Myocyte (in vitro differentiated cells): Measurements from ENCODE around the gene RPL11. TPM values are rescaled to one million over a fixed set of nuclear protein-coding genes. Genes with fewer than 3 reads are reported as not detected.
"Not testable (repeated sequence)": the region's sequence is repeated elsewhere in the genome, so short reads cannot be mapped to it uniquely, and the experiment has no call there.

Experiments used
- DNase-seq: peaks from one replicate; pipeline ENCODE4 v3.0.0-alpha.2; 2012; ENCODE audit warnings: low read depth
- polyA plus RNA-seq: library from polyadenylated mRNA; unstranded; fragments of >200 nt; gene quantifications from one replicate; pipeline ENCODE4 v1.2.1, GENCODE V29; 2012; ENCODE audit warnings: missing spikeins
- total RNA-seq: library from RNA; depleted of rRNA; stranded (reverse); fragments of >200 nt; gene quantifications from 2 replicates; pipeline ENCODE4 v1.2.3, GENCODE V29; 2014

The RPL11 gene
- 551 and 641 TPM in 2 replicates for total RNA-seq
- polyA plus RNA-seq: 1,209 TPM

- peak; percentile 97 for DNase-seq
Observed at GRCh38 chr1:23691499-23692307, at the start of gene RPL11. Gene RPL11, plus strand, starts transcription at chr1:23691806. Its CDS starts 18 bp downstream, at chr1:23691824.

DNA sequence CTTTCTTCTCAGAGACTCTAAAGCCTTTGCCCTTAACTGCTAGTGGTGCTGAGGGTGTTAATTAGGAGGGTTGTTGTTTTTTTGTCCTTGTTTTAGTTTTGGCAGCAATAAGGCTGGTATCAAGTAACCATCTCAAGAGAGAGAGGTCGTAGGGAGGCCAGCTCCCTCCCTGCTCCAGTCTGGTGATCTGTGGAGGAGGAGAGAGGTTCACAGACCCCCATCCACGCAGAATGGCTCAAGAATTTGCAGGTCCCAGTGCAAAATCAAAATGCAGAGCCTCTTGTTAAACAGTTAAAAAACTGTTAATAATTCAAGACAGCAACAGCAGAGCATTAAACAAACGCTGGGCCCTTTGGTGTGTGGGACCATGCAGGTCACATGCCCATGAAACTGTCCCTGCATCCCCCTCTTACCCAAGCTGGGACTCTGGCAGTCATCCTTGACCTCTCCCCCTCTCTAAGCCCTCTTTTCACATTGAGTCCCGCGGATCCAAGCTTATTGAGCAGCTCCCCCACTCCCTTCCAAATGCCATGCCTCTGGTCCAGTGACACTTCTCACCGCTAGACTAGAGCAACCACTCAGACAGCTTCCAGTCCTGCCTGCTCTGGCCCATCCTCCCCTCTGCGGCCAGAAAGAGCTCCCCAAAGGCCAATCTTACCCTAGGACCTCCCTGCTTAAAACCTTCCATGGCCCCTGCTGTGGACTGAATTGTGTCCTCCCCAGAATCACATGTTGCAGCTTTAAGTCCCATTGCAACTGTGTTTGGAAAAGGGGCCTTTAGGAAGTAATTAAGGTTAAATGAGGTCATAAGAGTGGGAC, 47.7 kb upstream of the RPL11 start:
- no peak for DNase-seq

GRCh38 chr1:23644555-23644866, 47.1 kb upstream of the RPL11 start:
- no peak for DNase-seq

DNA sequence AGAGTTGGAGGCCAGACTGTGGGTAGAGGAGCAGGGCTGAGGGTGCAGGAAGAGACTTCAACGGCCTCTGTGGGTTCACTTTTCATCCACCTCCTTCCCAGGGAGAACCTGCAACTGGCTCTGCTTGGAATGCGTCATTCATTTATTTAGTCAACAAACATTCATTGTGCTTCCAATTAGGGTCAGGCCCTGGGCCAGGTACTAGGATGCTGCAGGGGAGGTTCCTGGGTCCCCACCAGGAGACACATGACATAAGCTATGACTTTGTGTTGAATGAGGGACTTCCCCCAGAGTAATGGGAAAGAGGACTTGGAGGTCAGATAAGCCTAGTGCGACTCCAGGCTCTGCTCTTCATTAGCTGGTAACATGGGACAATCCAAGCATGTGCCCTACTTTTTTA, 46.3 kb upstream of the RPL11 start:
- DNase-seq: no peak

DNA sequence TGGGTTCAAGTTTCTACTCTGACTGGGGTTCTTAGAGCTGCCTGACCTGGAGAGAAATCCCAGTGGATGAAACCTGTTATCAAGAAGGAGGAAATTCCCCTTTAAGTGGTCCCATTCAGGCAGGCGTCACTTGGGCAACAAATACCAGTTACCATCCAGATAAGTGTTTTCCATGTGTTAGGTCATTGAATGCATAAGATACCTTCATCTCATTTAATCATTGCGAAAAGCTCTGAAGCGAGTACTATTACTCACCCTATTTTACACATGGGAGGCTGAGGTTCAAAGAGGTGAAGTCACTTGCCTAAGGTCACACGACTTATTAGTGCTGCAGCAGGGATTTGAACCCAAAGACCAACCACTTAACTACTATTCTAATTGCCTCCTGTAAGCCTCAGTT, 45.5 kb upstream of the RPL11 start:
- DNase-seq: no peak

GRCh38 chr1:23646541-23646940, 45.1 kb upstream of the RPL11 start:
- DNase-seq: no peak

DNA sequence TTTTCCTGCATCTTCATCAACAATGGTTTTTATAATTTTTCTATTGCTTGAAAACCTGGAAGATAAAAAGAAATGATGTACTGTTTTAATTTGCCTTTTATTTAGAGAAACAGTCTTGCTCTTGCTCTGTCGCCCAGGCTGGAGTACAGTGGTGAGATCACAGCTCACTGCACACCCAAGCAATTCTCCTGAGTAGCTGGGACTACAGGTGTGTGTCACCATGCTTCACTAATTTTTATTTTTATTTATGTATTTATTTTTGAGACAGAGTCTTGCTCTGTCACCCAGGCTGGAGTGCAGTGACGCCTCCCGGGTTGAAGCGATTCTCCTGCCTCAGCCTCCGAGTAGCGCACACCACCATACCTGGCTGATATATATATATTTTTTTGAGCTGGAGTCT, 43.0 kb upstream of the RPL11 start:
- DNase-seq: no peak

- DNase-seq: not testable (repeated sequence)
Observed at GRCh38 chr1:23649157-23649556, 42.4 kb upstream of the RPL11 start.

- no peak for DNase-seq
Observed at GRCh38 chr1:23650344-23650990, 41.1 kb upstream of the RPL11 start.

DNA sequence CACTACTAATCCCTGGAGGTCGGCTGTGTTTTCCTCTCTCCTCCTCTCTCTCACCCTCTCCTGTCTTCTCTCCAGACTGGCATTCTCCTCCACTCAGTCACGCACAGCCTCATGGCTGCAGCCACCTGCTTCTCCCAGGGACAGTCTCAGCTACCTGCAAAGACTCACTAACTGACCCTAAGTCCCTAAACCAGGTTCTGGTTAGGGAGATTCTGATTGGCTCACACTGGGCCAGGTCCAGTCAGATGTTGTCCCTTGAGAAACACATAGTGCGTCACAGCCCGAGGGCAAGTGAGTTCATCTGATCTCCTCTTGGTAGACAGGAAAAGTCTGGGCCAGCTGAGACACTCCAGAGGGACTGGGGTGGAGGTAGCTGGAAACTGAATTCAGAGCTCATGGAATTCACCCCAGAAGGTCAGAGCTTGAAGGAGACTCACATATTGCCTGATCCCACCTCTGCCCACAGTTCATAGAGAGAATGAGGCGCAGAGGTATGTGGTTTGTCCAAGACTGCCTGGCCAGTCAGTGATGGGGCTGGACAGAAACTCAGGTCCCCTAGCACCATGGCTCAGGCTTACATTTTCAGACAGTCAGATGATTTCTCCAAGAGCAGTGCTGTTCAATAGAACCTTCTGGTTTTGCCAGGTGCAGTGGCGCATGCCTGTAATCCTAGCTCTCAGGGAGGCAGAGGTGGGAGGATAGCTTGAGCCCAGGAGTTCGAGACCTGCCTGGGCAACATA, 40.4 kb upstream of the RPL11 start:
- no peak for DNase-seq

- peak; percentile 51 for DNase-seq
Observed at GRCh38 chr1:23657659-23658275, 33.8 kb upstream of the RPL11 start.

DNA sequence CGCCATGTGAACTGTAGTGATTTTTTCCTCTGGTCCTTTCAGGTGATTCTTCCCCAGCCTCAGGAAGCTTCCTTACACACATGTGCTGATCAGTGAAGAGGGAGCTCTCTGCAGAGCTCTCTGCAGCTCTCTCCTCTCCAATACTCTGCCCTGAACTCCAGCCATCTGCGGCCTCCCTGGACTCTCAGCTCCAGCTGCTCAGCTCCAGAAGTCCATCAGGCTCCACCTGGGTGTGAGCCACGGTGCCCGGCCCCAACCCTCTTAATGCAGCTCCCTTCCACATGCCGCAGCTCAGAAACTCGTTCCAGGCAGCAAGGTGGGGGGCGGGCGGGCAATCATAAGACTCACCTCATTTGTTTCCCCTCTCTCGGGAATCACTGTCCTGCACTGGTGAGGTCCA, 30.9 kb upstream of the RPL11 start:
- no peak for DNase-seq

DNA sequence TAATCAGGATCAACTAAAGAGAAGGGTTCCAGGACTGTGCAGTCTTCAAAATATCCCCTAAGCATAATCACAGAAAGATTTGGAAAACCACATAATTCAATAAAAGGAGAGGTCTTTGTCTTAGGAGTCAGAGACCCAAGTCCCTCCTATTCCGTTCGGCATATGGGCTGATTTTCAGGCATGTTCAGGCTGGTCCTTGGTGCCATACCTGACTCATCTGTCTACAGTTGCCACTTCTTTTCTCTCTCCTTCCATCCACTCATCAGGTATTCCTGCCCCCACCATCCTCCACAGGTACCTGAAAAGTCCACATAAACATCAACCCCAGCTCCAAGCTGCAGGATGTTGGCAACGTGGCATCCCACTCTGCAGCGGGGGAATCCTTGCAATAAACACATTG, 29.7 kb upstream of the RPL11 start:
- DNase-seq: no peak

GRCh38 chr1:23664837-23665795, 26.5 kb upstream of the RPL11 start:
- no peak for DNase-seq

DNA sequence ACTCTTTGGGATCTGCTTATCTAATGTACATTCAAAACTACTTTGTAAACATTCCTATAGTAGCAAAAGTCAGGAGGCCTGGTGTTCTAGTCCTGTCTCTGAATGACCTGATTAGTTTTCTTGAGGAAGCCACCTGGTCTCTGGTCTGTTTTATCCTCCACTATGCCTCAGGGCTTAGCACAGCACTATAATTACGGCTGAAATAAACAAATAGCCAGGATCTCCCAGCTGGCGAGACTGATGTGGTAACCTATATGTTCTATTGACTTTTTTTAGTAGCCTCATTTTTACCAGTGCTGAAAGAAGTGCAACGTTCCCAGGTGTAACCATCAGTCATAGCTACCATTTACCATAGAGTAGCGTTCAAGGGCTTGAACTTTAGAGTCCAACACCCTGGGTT, 24.2 kb upstream of the RPL11 start:
- DNase-seq: no peak

DNA sequence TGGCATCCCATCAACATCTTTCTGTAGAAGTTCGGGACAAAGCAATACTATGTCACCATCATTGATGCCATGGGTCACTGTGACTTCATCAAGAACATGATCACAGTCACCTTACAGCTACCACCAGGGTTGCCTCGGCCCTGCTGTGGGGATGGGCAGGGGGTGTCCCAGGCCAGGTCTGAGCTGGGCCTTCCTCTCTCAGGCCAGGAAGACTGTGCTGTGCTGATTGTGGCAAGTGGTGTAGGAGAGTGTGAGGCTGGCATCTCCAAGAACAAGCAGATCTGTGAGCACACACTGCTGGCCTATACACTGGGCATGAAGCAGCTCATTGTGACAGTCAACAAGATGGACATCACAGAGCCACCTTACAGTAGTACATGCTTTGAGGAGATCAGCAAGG, 20.9 kb upstream of the RPL11 start:
- DNase-seq: no peak

GRCh38 chr1:23673086-23673813, 18.4 kb upstream of the RPL11 start:
- DNase-seq: peak; percentile 75

GRCh38 chr1:23679815-23680214, 11.8 kb upstream of the RPL11 start:
- DNase-seq: no peak

DNA sequence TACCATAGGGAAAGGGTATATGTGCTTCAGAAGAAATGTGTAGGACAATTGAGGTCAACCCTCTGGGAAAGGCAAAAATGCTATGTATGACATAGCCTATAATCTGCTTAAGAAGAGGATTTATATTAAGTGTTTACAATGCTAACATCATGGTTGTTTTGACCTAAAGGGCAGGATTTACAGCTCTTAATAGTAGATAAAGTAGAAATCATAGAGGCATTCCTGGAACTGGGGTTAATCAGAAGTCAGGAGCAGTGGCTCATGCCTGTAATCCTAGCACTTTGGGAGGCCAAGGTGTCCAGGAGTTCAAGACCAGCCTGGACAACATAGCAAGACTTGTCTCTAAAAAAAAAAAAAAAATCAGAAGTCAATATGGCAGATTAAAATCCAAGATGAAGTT, 8.7 kb upstream of the RPL11 start:
- DNase-seq: no peak
